AG04450 (cell line): ENCODE data around the gene PHLDA3. TPM values are rescaled to one million over a fixed set of nuclear protein-coding genes. Genes with fewer than 3 reads are reported as not detected.
"Not testable (repeated sequence)": the region's sequence is repeated elsewhere in the genome, so short reads cannot be mapped to it uniquely, and the experiment has no call there.

Experiments used
- CTCF ChIA-PET: fragments of 300-600, 350-600 bp; formaldehyde crosslinking; extraction: SDS; loops from one replicate; lab custom pipeline; 2022; ENCODE audit warnings: antibody characterized with exemption, inconsistent platforms; lab: Charles Lee
- POLR2A ChIA-PET: fragments of 350-600 bp; formaldehyde crosslinking; extraction: SDS; loops from one replicate; lab custom pipeline; 2021; ENCODE audit warnings: antibody characterized with exemption, inconsistent platforms; lab: Yijun Ruan, JAX
- DNase-seq: peaks from one replicate; pipeline ENCODE4 v3.0.0-alpha.2; 2011; ENCODE audit warnings: low read depth, low spot score
- H3K27ac ChIP-seq: one replicate; pipeline ENCODE4 v1.5.1; 2012; ENCODE audit warnings: low read depth, low read length, control low read depth
- H3K27me3 ChIP-seq: one replicate; pipeline ENCODE4 v1.6.0; 2012; ENCODE audit warnings: low read length; ENCODE audit not compliant: control insufficient read depth, insufficient read depth
- H3K4me3 ChIP-seq: 2 replicates; pipeline ENCODE4 v1.5.1; 2011; ENCODE audit warnings: mild to moderate bottlenecking, low read depth, low read length, control low read depth
- H3K9me3 ChIP-seq: 2 replicates; pipeline ENCODE4 v1.5.1; 2012; ENCODE audit warnings: low read length; ENCODE audit not compliant: control insufficient read depth, insufficient read depth
- polyA plus RNA-seq: library from polyadenylated mRNA; depleted of rRNA; stranded (reverse); fragments of >200 nt; gene quantifications from 2 replicates; pipeline ENCODE4 v1.2.3, GENCODE V29; 2011
- TF ChIP-seq, protein P1 (sequence below): IDR thresholded peaks from 2 replicates; pipeline ENCODE4 v1.5.1; 2011; ENCODE audit warnings: low read depth, low read length, control low read depth, inconsistent platforms

The PHLDA3 gene
- polyA plus RNA-seq, 1 experiment = 58.9 TPM

DNA sequence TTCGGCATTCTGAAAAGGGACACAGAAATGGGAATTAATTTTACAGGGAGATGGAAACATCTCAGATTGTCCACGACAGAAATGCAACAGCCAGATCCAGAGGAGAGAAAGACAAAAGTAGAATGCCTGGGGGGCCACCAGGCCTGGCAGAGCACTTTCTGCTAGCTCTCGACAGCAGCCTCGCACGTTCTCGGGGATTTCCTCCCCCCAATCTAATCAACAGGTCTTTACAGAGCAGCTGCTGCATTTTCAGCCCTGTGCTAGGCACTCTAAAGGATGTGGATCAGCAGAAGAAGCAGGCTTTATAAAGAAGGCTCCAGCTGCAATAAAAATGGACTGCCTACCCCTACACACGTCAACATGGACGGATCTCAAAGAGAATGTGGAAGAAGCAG, 27.3 kb upstream of the PHLDA3 start:
- POLR2A ChIA-PET = interaction anchor here (0.7 to 2.7 kb wide), 3 partner anchors 10 to 44 kb away, joined by 3 to 22 read pairs (median 8); partner anchors contain the start of gene PHLDA3
- CTCF ChIA-PET = interaction anchor here (0.7 to 9.2 kb wide), 5 partner anchors 9 to 48 kb away, joined by 3 to 75 read pairs (median 4); no protein-coding TSS in a partner anchor
- peak overlapping the region; percentile 81 for H3K27ac ChIP-seq
- TF ChIP-seq, protein P1, sequence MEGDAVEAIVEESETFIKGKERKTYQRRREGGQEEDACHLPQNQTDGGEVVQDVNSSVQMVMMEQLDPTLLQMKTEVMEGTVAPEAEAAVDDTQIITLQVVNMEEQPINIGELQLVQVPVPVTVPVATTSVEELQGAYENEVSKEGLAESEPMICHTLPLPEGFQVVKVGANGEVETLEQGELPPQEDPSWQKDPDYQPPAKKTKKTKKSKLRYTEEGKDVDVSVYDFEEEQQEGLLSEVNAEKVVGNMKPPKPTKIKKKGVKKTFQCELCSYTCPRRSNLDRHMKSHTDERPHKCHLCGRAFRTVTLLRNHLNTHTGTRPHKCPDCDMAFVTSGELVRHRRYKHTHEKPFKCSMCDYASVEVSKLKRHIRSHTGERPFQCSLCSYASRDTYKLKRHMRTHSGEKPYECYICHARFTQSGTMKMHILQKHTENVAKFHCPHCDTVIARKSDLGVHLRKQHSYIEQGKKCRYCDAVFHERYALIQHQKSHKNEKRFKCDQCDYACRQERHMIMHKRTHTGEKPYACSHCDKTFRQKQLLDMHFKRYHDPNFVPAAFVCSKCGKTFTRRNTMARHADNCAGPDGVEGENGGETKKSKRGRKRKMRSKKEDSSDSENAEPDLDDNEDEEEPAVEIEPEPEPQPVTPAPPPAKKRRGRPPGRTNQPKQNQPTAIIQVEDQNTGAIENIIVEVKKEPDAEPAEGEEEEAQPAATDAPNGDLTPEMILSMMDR = no peak
- H3K9me3 ChIP-seq = no peaks in the 10 kb centered on the region
- no peaks in the 10 kb centered on the region for H3K27me3 ChIP-seq
- no peak overlapping the region for H3K4me3 ChIP-seq
- no peak for DNase-seq

DNA sequence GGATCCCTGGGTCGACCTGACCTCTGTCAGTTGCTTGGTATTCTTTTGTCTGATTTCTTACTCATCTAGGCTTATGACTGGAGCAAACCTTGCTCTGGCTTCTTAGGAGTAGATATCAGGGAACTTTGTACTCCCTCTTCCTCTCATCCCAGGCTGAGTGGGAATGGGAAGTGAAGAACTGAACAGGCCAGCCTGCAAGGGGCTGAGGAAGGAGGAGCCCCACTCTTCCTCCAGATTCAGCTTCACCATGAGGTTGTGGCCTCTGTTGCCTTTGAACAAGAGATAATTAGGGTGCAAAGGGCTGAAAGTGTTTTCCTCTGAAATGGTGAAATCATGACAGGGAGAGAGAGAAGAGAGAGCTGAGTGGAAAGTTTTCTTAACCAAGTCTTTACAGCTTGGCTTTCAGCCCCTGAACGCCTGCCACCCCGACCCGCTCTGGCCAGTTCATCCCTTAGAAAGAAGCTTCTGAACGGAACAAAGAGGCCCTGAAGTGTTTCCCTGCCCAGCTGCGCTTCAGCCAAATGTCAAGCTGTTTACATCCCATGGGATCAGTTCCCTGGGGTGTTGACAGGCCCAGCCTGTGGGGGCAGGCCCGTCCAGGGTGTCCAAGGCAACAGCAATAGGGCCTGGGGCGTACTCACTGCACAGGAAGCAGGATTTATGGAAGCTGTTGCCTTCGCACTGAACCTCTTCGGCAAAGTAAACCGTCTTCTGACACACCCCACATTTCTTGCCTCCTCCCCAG, 26.7 kb upstream of the PHLDA3 start:
- DNase-seq = no peak
- Histone ChIP-seq H3K4me3 (peak overlapping the region; percentile 7; the same call in 1 of the 2 replicates), H3K9me3 (no peaks in the 10 kb centered on the region), H3K27me3 (no peaks in the 10 kb centered on the region), H3K27ac (peak overlapping the region; percentile 81)
- POLR2A ChIA-PET = interaction anchor here (0.7 to 2.7 kb wide), 3 partner anchors 10 to 43 kb away, joined by 3 to 22 read pairs (median 8); partner anchors contain the start of gene PHLDA3
- CTCF ChIA-PET = interaction anchor here (1.4 to 9.2 kb wide), 4 partner anchors 9 to 17 kb away, joined by 3 to 75 read pairs (median 10); no protein-coding TSS in a partner anchor
- TF ChIP-seq, protein P1 = no peak

DNA sequence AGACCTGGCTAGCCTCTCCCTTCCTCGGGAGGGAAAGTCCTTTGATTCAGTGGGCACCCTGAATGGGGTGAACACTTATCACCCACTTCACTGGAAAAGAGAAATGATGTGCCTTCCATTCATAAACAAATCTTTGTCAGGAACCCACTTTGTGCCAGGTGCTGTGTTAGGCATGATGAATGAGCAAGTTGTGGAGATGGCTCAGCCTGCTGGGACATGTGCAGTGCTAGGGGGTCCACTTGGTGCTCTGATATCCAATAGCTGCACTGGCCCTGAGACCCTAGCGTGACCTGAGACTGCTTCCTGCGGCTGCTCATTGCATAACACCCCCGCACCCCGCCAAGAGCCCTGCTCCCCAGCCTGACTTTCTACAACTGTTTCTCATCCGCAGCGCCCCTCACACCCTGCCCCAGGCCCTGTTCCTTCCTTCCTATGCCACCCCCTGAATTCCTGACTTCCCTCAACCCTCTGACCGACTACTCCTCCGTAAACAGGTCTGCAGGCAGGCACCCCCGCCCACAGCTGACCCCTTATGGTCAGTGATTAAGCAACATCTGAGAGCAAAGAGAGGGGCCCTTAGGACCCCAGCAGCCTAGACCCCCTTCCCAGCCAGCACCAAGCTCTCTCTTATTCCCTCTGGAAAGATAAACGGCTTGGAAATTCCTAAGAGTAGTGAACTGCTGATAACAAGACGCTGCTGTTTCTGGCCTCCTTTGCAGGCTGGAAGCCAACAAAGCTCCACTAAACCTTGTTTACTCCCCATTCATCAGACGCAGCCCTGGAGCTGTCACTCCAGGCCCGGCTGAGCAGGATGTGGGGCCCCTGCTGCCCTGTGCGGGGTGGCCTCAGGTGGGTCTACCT, 25.0 kb upstream of the PHLDA3 start:
- ChIA-PET POLR2A (interaction anchor here (0.7 to 2.7 kb wide), 9 partner anchors 8 to 824 kb away, joined by 3 to 22 read pairs (median 4); partner anchors contain the start of genes CSRP1, DDX59 and PHLDA3), CTCF (interaction anchor here (0.9 to 9.2 kb wide), 3 partner anchors 12 to 19 kb away, joined by 6 to 75 read pairs (median 17); no protein-coding TSS in a partner anchor)
- no peaks in the 10 kb centered on the region for H3K9me3 ChIP-seq
- H3K27me3 ChIP-seq = no peaks in the 10 kb centered on the region
- 0 out of 2 replicates have a peak overlapping the region, but pooled peaks have one; percentile 17 for H3K4me3 ChIP-seq
- peak overlapping the region; percentile 83 for H3K27ac ChIP-seq
- TF ChIP-seq, protein P1 = no peak
- DNase-seq = no peak

DNA sequence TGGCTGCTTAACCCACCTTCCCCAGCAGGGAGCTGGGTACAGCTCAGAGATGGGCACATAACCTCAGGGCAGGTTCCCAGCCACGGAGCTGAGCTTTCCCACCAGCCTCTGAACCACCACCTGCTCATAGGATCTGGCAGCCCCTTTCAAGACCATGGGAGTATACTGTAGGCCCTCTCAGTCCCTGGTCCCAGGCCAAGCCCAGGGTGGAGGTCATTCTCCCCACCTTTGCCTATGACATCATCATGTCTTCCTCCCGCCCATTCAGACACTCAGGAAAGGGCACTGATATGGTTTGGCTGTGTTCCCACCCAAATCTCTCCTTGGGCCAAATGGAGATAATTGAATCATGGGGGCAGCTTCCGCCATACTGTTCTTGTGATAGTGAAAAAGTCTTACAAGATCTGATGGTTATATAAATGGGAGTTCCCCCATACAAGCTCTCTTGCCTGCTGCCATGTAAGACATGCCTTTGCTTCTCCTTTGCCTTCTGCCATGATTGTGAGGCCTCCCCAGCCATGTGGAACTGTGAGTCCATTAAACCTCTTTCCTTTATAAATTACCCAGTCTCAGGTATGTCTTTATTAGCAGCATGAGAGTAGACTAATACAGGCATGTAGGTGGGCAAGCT, 24.2 kb upstream of the PHLDA3 start:
- DNase-seq, H3K27me3 ChIP-seq, H3K4me3 ChIP-seq, H3K9me3 ChIP-seq: not testable (repeated sequence)
- CTCF ChIA-PET = interaction anchor here (0.9 to 9.2 kb wide), 2 partner anchors 11 to 19 kb away, joined by 6 to 75 read pairs; no protein-coding TSS in a partner anchor
- H3K27ac ChIP-seq = peak overlapping the region; percentile 77
- POLR2A ChIA-PET = interaction anchor here (0.6 to 2.6 kb wide), 4 partner anchors 10 to 823 kb away, joined by 3 to 21 read pairs (median 4); partner anchors contain the start of gene DDX59
